Spleen (tissue), 11 donors: ENCODE measurements around the gene BIN1. TPM values are rescaled to one million over a fixed set of nuclear protein-coding genes. Genes with fewer than 3 reads are reported as not detected.
A peak's percentile ranks its signal among the peaks of the same experiment; 100 is the strongest.

ENCODE experiments used
- DNase-seq: peaks from one replicate; pipeline ENCODE4 v3.0.0-alpha.2; 2020
- H3K27ac ChIP-seq, 8 donors: fragments of 200-600 bp; sonication (generic) in 7 of 8; 1 replicate in 4 of 8; 2 replicates in 4 of 8; pipeline versions ENCODE4 v1.5.0 to v1.8.0; 2016 to 2021; ENCODE audit warnings: inconsistent platforms in 4 of 8, mild to moderate bottlenecking in 4 of 8, moderate library complexity in 1 of 8
- H3K27me3 ChIP-seq, 7 donors: fragments of 200-600 bp; sonication (generic) in 6 of 7; replicated peaks in 1 of 7; 1 replicate in 4 of 7; 2 replicates in 3 of 7; pipeline versions ENCODE4 v1.5.0 to v1.8.0; 2016 to 2021; ENCODE audit warnings: inconsistent platforms in 3 of 7, mild to moderate bottlenecking in 1 of 7
- H3K36me3 ChIP-seq, 6 donors: fragments of 200-600 bp; sonication (generic) in 5 of 6; 1 replicate in 4 of 6; 2 replicates in 2 of 6; pipeline versions ENCODE4 v1.5.0 to v1.8.0; 2016 to 2021; ENCODE audit warnings: inconsistent platforms in 2 of 6
- H3K4me1 ChIP-seq, 6 donors: fragments of 200-600 bp; sonication (generic) in 5 of 6; 1 replicate in 3 of 6; 2 replicates in 3 of 6; pipeline versions ENCODE4 v1.5.0 to v1.8.0; 2016 to 2021; ENCODE audit warnings: inconsistent platforms in 3 of 6
- H3K4me3 ChIP-seq, 8 donors: fragments of 200-600 bp; sonication (generic) in 7 of 8; 1 replicate in 4 of 8; 2 replicates in 4 of 8; pipeline versions ENCODE4 v1.5.0 to v1.8.0; 2016 to 2021; ENCODE audit warnings: inconsistent platforms in 4 of 8, mild to moderate bottlenecking in 4 of 8, moderate library complexity in 2 of 8
- H3K9me3 ChIP-seq, 8 donors: fragments of 200-600 bp; sonication (generic) in 7 of 8; 1 replicate in 4 of 8; 2 replicates in 4 of 8; pipeline versions ENCODE4 v1.5.0 to v1.8.0; 2016 to 2021; ENCODE audit warnings: inconsistent platforms in 4 of 8
- CTCF ChIP-seq, 11 experiments: fragments of 200-600 bp in 7 of 11; fragments of 450-650 bp in 4 of 11; sonication (generic) in 4 of 11; IDR thresholded peaks in 8 of 11; conservative IDR thresholded peaks in 3 of 11; 1 replicate in 7 of 11; 2 replicates in 4 of 11; pipeline versions ENCODE4 v1.4.0 to v1.8.0; 2016 to 2021; ENCODE audit warnings: antibody characterized with exemption in 11 of 11, inconsistent platforms in 4 of 11, mild to moderate bottlenecking in 1 of 11
- POLR2A ChIP-seq, 3 donors: fragments of 450-650 bp; IDR thresholded peaks; one replicate each; pipeline ENCODE4 v1.5.1; 2017; ENCODE audit warnings: antibody characterized with exemption in 3 of 3, mild to moderate bottlenecking in 1 of 3
- POLR2AphosphoS5 ChIP-seq, 3 donors: sonication (generic); formaldehyde crosslinking; IDR thresholded peaks; one replicate each; pipeline ENCODE4 v1.5.1; 2017; ENCODE audit warnings: antibody characterized with exemption in 3 of 3
- WGBS, 5 donors: extraction: QIAGEN DNeasy Blood & Tissue Kit in 3 of 5; methylation state at CpG; one replicate each; pipeline versions ENCODE4 v1.1.5 to v1.1.7; 2013 to 2018; 5-methylcytosine and 5-hydroxymethylcytosine counted together
- intact Hi-C: fragments of 100-400 bp; cut with DNase I; formaldehyde crosslinking; loops from one replicate; pipeline ENCODE4 v1.15.0; 2023; ENCODE audit warnings: low total_unique reads
- polyA plus RNA-seq, 3 donors: library from polyadenylated mRNA; stranded (reverse); fragments of 200-250 nt; gene quantifications; one replicate each; pipeline ENCODE4 v1.2.1, GENCODE V29; 2013
- total RNA-seq, 7 donors: library from RNA; depleted of rRNA in 3 of 7; stranded (reverse); fragments of >200 nt in 3 of 7; fragmentation: NEBNext Ultra II Directional in 4 of 7; extraction: Animal tissue kit (Norgen Biotek cat#: 25700) in 4 of 7; gene quantifications; one replicate each; pipeline versions ENCODE4 v1.1.0 to v1.2.1, GENCODE V29; 2016 to 2021
- donor health status: healthy with polysubstance abuse.
- donor health status: DM: no; HTN: no; CAD: no; lungs with moderate emphysema.
- donor health status: DM: no; HTN: no; CAD: no.
- donor health status: Bipolar disorder and iron deficiency.
- donor health status: healthy.
- donor health status: DM: no; HTN: no; CAD: no.
- donor health status: DM: yes; HTN: yes; CAD: no.

The BIN1 gene
- total and polyA plus RNA-seq, 10 donors: 57.2 to 123 (median 70.4) TPM

GRCh38 chr2:127084611-127085316 is 22.2 kb downstream of the BIN1 start:
- no peak for TF ChIP-seq CTCF (IDR thresholded peaks at IDR 0.05 in 8 of 11, conservative IDR thresholded peaks at IDR 0.05 in 3 of 11)
- TF ChIP-seq POLR2A (IDR thresholded peaks at IDR 0.05): no peak
- TF ChIP-seq POLR2AphosphoS5 (IDR thresholded peaks at IDR 0.05): no peak
- Histone ChIP-seq H3K27me3 (no peaks in the 10 kb centered on the region), H3K36me3 (no peaks in the 10 kb centered on the region), H3K4me3 (no peak overlapping the region), H3K4me1 (peaks cover 70 to 91% (median 88%) of the 10 kb centered on the region in 6 donors), H3K9me3 (no peaks in the 10 kb centered on the region), H3K27ac (peak overlapping the region; percentile 51 to 97 (median 79))
- DNase-seq: no peak
- 37 to 52% (median 47%) methylated on average over 9 to 12 of the region's 12 CpGs for WGBS, 5 donors
- intact Hi-C loops: no loop called here

- intact Hi-C loops: no loop called here
- no peak for DNase-seq
- peak in 2 of 3 donors; percentile 47 to 50 for TF ChIP-seq POLR2AphosphoS5 (IDR thresholded peaks at IDR 0.05)
- TF ChIP-seq CTCF (IDR thresholded peaks at IDR 0.05 in 8 of 11, conservative IDR thresholded peaks at IDR 0.05 in 3 of 11): no peak
- no peak for TF ChIP-seq POLR2A (IDR thresholded peaks at IDR 0.05)
- H3K4me3 ChIP-seq: no peak overlapping the region
- H3K27ac ChIP-seq: peak overlapping the region; percentile 51 to 97 (median 79)
- no peaks in the 10 kb centered on the region for H3K27me3 ChIP-seq
- H3K4me1 ChIP-seq: peaks cover 78 to 99% (median 96%) of the 10 kb centered on the region in 6 donors
- 66 to 80% (median 73%) methylated on average over 21 of the region's 21 CpGs for WGBS, 5 donors
- H3K9me3 ChIP-seq: no peaks in the 10 kb centered on the region
- no peaks in the 10 kb centered on the region for H3K36me3 ChIP-seq
These were observed 23.0 kb downstream of the BIN1 start for GRCh38 chr2:127083819-127084503.

GRCh38 chr2:127082974-127083373 is 24.0 kb downstream of the BIN1 start:
- Histone ChIP-seq H3K36me3 (no peaks in the 10 kb centered on the region), H3K27me3 (no peaks in the 10 kb centered on the region), H3K4me1 (peaks cover 81 to 100% (median 100%) of the 10 kb centered on the region in 6 donors), H3K27ac (peak overlapping the region in 5 of 8 donors; percentile 68 to 97 (median 91)), H3K9me3 (no peaks in the 10 kb centered on the region), H3K4me3 (no peak overlapping the region)
- no peak for DNase-seq
- intact Hi-C loops: no loop called here
- 84 to 95% (median 88%) methylated on average over 8 of the region's 8 CpGs for WGBS, 5 donors
- TF ChIP-seq POLR2AphosphoS5 (IDR thresholded peaks at IDR 0.05): no peak
- TF ChIP-seq CTCF (IDR thresholded peaks at IDR 0.05 in 8 of 11, conservative IDR thresholded peaks at IDR 0.05 in 3 of 11): no peak
- no peak for TF ChIP-seq POLR2A (IDR thresholded peaks at IDR 0.05)
